Measurements from ENCODE around the gene SLC7A4. TPM values are rescaled to one million over a fixed set of nuclear protein-coding genes. Genes with fewer than 3 reads are reported as not detected.

The SLC7A4 gene
- total and polyA plus RNA-seq, 7 donors = 0.08 to 0.87 (median 0.10) TPM; not detected in 4

DNA sequence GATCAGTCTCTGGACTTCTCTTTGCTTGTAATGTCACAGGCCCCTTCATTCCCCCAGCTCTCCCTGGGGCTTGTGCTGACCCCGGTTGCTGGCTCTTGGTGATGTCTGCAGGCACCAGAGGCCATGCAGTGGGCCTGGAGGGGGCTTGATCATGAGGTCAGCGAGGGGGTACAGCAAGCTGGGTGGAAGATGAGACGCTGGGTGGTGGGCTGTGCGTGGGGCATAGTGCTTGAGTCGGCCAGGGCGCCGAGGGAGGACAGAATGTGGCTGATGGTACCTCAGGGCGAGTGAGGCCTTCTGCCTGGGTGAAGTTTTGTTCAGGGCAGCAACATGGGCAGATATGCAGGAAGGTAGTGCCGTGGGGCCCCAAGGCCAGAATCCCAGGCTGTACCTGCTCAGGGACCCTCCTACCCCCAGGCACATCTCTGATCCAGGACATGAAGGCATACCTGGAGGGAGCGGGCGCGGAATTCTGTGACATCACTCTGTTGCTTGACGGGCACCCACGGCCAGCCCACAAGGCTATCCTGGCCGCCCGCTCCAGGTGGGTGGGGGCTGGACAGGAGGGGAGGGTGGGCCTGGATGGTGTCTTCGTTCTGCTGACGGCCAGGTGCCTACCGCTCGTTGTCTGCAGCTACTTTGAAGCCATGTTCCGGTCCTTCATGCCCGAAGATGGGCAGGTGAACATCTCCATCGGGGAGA, 36.9 kb downstream of the SLC7A4 start:
- DNase-seq = no peak
- TF ChIP-seq, protein P1, sequence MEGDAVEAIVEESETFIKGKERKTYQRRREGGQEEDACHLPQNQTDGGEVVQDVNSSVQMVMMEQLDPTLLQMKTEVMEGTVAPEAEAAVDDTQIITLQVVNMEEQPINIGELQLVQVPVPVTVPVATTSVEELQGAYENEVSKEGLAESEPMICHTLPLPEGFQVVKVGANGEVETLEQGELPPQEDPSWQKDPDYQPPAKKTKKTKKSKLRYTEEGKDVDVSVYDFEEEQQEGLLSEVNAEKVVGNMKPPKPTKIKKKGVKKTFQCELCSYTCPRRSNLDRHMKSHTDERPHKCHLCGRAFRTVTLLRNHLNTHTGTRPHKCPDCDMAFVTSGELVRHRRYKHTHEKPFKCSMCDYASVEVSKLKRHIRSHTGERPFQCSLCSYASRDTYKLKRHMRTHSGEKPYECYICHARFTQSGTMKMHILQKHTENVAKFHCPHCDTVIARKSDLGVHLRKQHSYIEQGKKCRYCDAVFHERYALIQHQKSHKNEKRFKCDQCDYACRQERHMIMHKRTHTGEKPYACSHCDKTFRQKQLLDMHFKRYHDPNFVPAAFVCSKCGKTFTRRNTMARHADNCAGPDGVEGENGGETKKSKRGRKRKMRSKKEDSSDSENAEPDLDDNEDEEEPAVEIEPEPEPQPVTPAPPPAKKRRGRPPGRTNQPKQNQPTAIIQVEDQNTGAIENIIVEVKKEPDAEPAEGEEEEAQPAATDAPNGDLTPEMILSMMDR (IDR thresholded peaks at IDR 0.05) = no peak
- intact Hi-C loops (cut with DNase I) = loop anchor here in 1 of 2 donors (10.0 kb wide), 1 partner anchor 69 kb away; no protein-coding TSS in a partner anchor
- no peaks in the 10 kb centered on the region for H3K9me3 ChIP-seq
- H3K4me1 ChIP-seq = peaks cover 5% of the 10 kb centered on the region
- WGBS, 3 donors = 86 to 87% (median 87%) methylated on average over 20 to 23 of the region's 23 CpGs
- H3K4me3 ChIP-seq = no peak overlapping the region
- H3K36me3 ChIP-seq (ENCODE audit: insufficient read depth in 1 of 2, low read depth in 1 of 2) = peaks cover 3 to 100% of the 10 kb centered on the region in 2 donors
- H3K27ac ChIP-seq = no peak overlapping the region
- no peaks in the 10 kb centered on the region for H3K27me3 ChIP-seq (ENCODE audit: insufficient read depth in 3 of 3, low read length in 2 of 3)
- no peak for ATAC-seq

DNA sequence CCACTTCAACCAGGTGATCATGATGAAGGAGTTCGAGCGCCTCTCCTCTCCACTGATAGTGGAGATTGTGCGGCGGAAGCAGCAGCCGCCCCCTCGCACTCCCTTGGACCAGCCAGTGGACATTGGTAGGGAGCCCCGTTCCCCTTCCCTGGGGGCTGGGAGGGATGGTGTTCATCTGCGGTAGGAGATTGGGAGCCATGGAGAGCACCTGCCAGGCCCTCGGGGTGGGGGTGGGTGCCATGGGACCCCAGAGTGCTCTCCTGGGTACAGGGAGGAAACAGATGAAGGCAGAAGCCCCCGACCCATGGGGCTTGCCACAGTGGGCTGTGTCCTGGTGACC, 37.5 kb downstream of the SLC7A4 start:
- ATAC-seq (no peak), DNase-seq (no peak)
- no peak overlapping the region for H3K4me3 ChIP-seq
- TF ChIP-seq, protein P1 (IDR thresholded peaks at IDR 0.05) = no peak
- no peaks in the 10 kb centered on the region for H3K9me3 ChIP-seq
- no peaks in the 10 kb centered on the region for H3K27me3 ChIP-seq (ENCODE audit: insufficient read depth in 3 of 3, low read length in 2 of 3)
- no peaks in the 10 kb centered on the region for H3K4me1 ChIP-seq
- intact Hi-C loops (cut with DNase I) = loop anchor here in 1 of 2 donors (10.0 kb wide), 1 partner anchor 70 kb away; no protein-coding TSS in a partner anchor
- no peak overlapping the region for H3K27ac ChIP-seq
- WGBS, 3 donors = 85 to 90% (median 89%) methylated on average over 10 of the region's 10 CpGs
- H3K36me3 ChIP-seq (ENCODE audit: insufficient read depth in 1 of 2, low read depth in 1 of 2) = peaks cover 3 to 98% of the 10 kb centered on the region in 2 donors

DNA sequence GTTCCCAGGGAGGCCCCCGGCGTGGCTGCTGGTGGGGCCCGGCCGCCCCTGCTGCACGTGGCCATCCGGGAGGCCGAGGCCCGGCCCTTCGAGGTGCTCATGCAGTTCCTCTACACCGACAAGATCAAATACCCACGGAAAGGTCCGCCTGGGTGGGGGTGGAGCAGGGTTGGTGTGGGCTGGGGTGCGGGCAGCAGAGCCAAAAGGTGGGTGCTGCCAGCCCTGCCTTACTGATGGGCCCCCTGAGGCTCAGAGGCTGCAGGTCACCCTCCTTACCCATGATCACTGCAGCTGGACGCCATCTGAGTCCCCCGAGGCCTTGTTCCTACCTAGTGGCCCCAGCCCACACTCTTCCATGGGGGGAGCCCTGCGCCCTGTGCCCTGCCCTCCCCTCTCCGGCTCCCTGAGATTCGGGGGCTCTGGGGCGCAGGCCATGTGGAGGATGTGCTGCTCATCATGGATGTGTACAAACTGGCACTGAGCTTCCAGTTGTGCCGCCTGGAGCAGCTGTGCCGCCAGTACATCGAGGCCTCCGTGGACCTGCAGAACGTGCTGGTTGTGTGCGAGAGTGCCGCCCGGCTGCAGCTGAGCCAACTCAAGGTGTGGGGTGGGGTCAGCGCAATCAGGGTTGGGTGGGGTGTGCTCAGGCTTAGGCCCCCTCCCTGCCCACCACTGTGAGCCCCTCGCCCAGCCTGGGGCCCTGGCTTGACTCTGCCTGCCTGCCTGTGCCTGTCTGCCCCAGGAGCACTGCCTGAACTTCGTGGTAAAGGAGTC, 38.0 kb downstream of the SLC7A4 start:
- H3K9me3 ChIP-seq = no peaks in the 10 kb centered on the region
- H3K27me3 ChIP-seq (ENCODE audit: insufficient read depth in 3 of 3, low read length in 2 of 3) = no peaks in the 10 kb centered on the region
- H3K27ac ChIP-seq = no peak overlapping the region
- TF ChIP-seq, protein P1 (IDR thresholded peaks at IDR 0.05) = no peak
- ATAC-seq (no peak), DNase-seq (no peak)
- intact Hi-C loops (cut with DNase I) = loop anchor here in 1 of 2 donors (10.0 kb wide), 1 partner anchor 70 kb away; no protein-coding TSS in a partner anchor
- WGBS, 3 donors = 86 to 90% (median 90%) methylated on average over 28 to 30 of the region's 30 CpGs
- no peak overlapping the region for H3K4me3 ChIP-seq
- H3K4me1 ChIP-seq = no peaks in the 10 kb centered on the region
- H3K36me3 ChIP-seq (ENCODE audit: insufficient read depth in 1 of 2, low read depth in 1 of 2) = peaks cover 3 to 94% of the 10 kb centered on the region in 2 donors

DNA sequence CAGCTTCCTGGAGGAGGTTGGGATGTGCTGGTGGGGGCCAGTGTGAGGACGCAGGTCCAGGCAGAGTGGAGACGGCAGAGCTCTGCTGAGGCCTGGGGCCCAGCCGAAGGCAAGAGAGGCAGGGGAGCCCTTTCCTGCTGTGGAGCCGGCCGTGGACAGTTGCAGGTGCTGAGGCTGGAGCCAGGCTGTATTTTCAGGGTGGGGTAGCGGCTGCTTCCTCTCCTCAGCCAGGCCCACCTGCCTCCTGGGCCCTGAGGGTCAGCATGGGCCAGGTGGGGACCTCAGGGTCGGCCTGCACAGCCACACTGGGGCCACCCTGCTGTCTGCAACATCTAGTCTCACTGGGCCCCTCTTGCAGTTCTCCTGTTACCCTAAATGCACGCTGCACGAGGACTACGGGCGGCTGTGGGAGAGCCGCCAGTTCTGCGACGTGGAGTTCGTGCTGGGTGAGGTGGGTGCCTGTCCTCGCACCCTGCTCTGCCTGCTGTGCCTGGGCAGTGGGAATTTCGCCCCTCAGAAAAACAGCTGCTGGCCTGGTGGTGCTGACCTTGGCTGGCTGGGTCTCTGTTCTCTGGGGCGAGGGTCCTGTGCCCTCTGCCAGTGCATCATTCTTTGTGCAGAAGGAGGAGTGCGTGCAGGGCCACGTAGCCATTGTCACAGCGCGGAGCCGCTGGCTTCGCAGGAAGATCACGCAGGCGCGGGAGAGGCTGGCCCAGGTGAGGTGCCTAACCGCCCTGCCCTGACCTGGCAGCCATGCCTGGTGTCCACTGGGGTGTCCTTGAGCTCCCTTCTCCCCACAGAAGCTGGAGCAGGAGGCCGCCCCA, 38.8 kb downstream of the SLC7A4 start:
- H3K27ac ChIP-seq = no peak overlapping the region
- intact Hi-C loops (cut with DNase I) = loop anchor here in 1 of 2 donors (10.0 kb wide), 1 partner anchor 71 kb away; no protein-coding TSS in a partner anchor
- no peak overlapping the region for H3K4me3 ChIP-seq
- WGBS, 3 donors = 92 to 94% (median 94%) methylated on average over 28 to 29 of the region's 29 CpGs
- no peaks in the 10 kb centered on the region for H3K4me1 ChIP-seq
- no peaks in the 10 kb centered on the region for H3K9me3 ChIP-seq
- TF ChIP-seq, protein P1 (IDR thresholded peaks at IDR 0.05) = no peak
- DNase-seq = no peak
- ATAC-seq = no peak
- H3K36me3 ChIP-seq (ENCODE audit: insufficient read depth in 1 of 2, low read depth in 1 of 2) = peaks cover 3 to 92% of the 10 kb centered on the region in 2 donors
- H3K27me3 ChIP-seq (ENCODE audit: insufficient read depth in 3 of 3, low read length in 2 of 3) = no peaks in the 10 kb centered on the region

All from psoas muscle (tissue), 8 donors.